ENCODE data around the gene EPS15. TPM values are rescaled to one million over a fixed set of nuclear protein-coding genes. Genes with fewer than 3 reads are reported as not detected.

EPS15 gene
- total and polyA plus RNA-seq, 2 donors (not counting 1 experiment from before 2014, with no cell fraction given), result 40.3 to 151 TPM

- Histone ChIP-seq H3K36me3 (replicated peaks in 1 of 2; ENCODE audit: control extremely low read depth in 1 of 2, control insufficient read depth in 1 of 2, extremely low read depth in 1 of 2, insufficient read depth in 2 of 2, low read length in 1 of 2) (peaks cover 0 to 50% of the 10 kb centered on the region in 2 experiments), H3K9me3 (ENCODE audit: control extremely low read depth in 1 of 3, control insufficient read depth in 2 of 3, insufficient read depth in 1 of 3, low read length in 2 of 3) (peaks cover 0 to 7% (median 0%) of the 10 kb centered on the region in 3 donors), H2AFZ (ENCODE audit: insufficient read depth, low read depth, low read length, poor library complexity, severe bottlenecking) (no peak overlapping the region), H3K4me1 (ENCODE audit: control insufficient read depth in 2 of 2, insufficient read depth in 2 of 2, low read length in 2 of 2) (peaks cover 19 to 22% of the 10 kb centered on the region in 2 donors), H3K4me2 (replicated peaks; ENCODE audit: low read depth, low read length, poor library complexity, severe bottlenecking) (peak overlapping the region; percentile 19), H3K4me3 (ENCODE audit: control extremely low read depth in 1 of 5, extremely low read depth in 1 of 5, insufficient read depth in 1 of 5, low read depth in 2 of 5, low read length in 4 of 5) (no peak overlapping the region), H3K79me2 (ENCODE audit: control insufficient read depth, insufficient read depth, low read length) (no peaks in the 10 kb centered on the region), H3K27ac (ENCODE audit: low read length in 2 of 2) (peak overlapping the region in 1 of 2 donors; percentile 39), H4K20me1 (ENCODE audit: control insufficient read depth, insufficient read depth, low read length, poor library complexity, severe bottlenecking) (no peaks in the 10 kb centered on the region), H3K27me3 (replicated peaks in 1 of 4; ENCODE audit: control extremely low read depth in 1 of 4, control insufficient read depth in 3 of 4, insufficient read depth in 4 of 4, low read length in 3 of 4) (no peaks in the 10 kb centered on the region), H3K9ac (ENCODE audit: low read length) (peak overlapping the region; percentile 10)
- intact Hi-C loops (cut with micrococcal nuclease), result loop anchor here (5.0 kb wide), 1 partner anchor 39 kb away; no protein-coding TSS in a partner anchor
- no peak overlapping the region for H3K4me3 Mint-ChIP-seq
- no peak for ATAC-seq (ENCODE audit: low read depth)
- H3K27me3 Mint-ChIP-seq, result no peaks in the 10 kb centered on the region
- no CpG with 5 or more reads among the region's 4 CpGs for WGBS (ENCODE audit: insufficient coverage)
- H3K27ac Mint-ChIP-seq, result peak overlapping the region; percentile 56
- DNase-seq, result no peak
- CTCF ChIA-PET, result interaction anchor here (1.3 kb wide), 1 partner anchor 11 kb away, joined by 4 read pairs; no protein-coding TSS in a partner anchor
- no peak for TF ChIP-seq CTCF (IDR thresholded peaks at IDR 0.05)
- no peak for TF ChIP-seq EZH2 (IDR thresholded peaks at IDR 0.05; ENCODE audit: borderline replicate concordance, insufficient read depth, low read depth, low read length, poor library complexity, severe bottlenecking)
- POLR2A ChIA-PET, result interaction anchor here (1.0 kb wide), 1 partner anchor 56 kb away, joined by 3 read pairs; no protein-coding TSS in a partner anchor
- peaks cover 19% of the 10 kb centered on the region for H3K4me1 Mint-ChIP-seq
- no peaks in the 10 kb centered on the region for H3K9me3 Mint-ChIP-seq (ENCODE audit: insufficient read depth)
These were observed 85.6 kb downstream of the EPS15 start for GRCh38 chr1:51433269-51433971.

- Histone ChIP-seq H4K20me1 (ENCODE audit: control insufficient read depth, insufficient read depth, low read length, poor library complexity, severe bottlenecking) (no peaks in the 10 kb centered on the region), H3K9ac (ENCODE audit: low read length) (no peak overlapping the region), H3K79me2 (ENCODE audit: control insufficient read depth, insufficient read depth, low read length) (no peaks in the 10 kb centered on the region), H2AFZ (ENCODE audit: insufficient read depth, low read depth, low read length, poor library complexity, severe bottlenecking) (no peak overlapping the region), H3K9me3 (ENCODE audit: control extremely low read depth in 1 of 3, control insufficient read depth in 2 of 3, insufficient read depth in 1 of 3, low read length in 2 of 3) (peaks cover 0 to 9% (median 3%) of the 10 kb centered on the region in 3 donors), H3K27me3 (replicated peaks in 1 of 4; ENCODE audit: control extremely low read depth in 1 of 4, control insufficient read depth in 3 of 4, insufficient read depth in 4 of 4, low read length in 3 of 4) (no peaks in the 10 kb centered on the region), H3K36me3 (replicated peaks in 1 of 2; ENCODE audit: control extremely low read depth in 1 of 2, control insufficient read depth in 1 of 2, extremely low read depth in 1 of 2, insufficient read depth in 2 of 2, low read length in 1 of 2) (peaks cover 0 to 55% of the 10 kb centered on the region in 2 experiments), H3K4me2 (replicated peaks; ENCODE audit: low read depth, low read length, poor library complexity, severe bottlenecking) (no peak overlapping the region), H3K4me1 (ENCODE audit: control insufficient read depth in 2 of 2, insufficient read depth in 2 of 2, low read length in 2 of 2) (peaks cover 19 to 22% of the 10 kb centered on the region in 2 donors), H3K4me3 (ENCODE audit: control extremely low read depth in 1 of 5, extremely low read depth in 1 of 5, insufficient read depth in 1 of 5, low read depth in 2 of 5, low read length in 4 of 5) (no peak overlapping the region), H3K27ac (ENCODE audit: low read length in 2 of 2) (no peak overlapping the region)
- Mint-ChIP-seq H3K4me1 (peaks cover 21% of the 10 kb centered on the region), H3K27me3 (no peaks in the 10 kb centered on the region), H3K4me3 (no peak overlapping the region), H3K9me3 (ENCODE audit: insufficient read depth) (peaks cover 5% of the 10 kb centered on the region), H3K27ac (no peak overlapping the region)
- intact Hi-C loops (cut with micrococcal nuclease), result loop anchor here (5.0 kb wide), 1 partner anchor 40 kb away; no protein-coding TSS in a partner anchor
- ATAC-seq (ENCODE audit: low read depth) (no peak), DNase-seq (no peak)
- POLR2A ChIA-PET, result no interaction called here
- CTCF ChIA-PET, result interaction anchor here (0.9 kb wide), 1 partner anchor 143 kb away, joined by 3 read pairs; no protein-coding TSS in a partner anchor
- TF ChIP-seq CTCF (IDR thresholded peaks at IDR 0.05) (no peak), EZH2 (IDR thresholded peaks at IDR 0.05; ENCODE audit: borderline replicate concordance, insufficient read depth, low read depth, low read length, poor library complexity, severe bottlenecking) (no peak)
These were observed 86.9 kb downstream of the EPS15 start for GRCh38 chr1:51432146-51432545.

Data from B cell (primary cell).